Muscle of arm (tissue), 12 donors: ENCODE measurements around the gene ANO2. TPM values are rescaled to one million over a fixed set of nuclear protein-coding genes. Genes with fewer than 3 reads are reported as not detected.

ENCODE experiments used
- DNase-seq: peaks from one replicate; pipeline ENCODE4 v3.0.0-alpha.2; 2013
- polyA plus RNA-seq, 12 donors: library from polyadenylated mRNA; unstranded; fragments of 120-200 nt; gene quantifications; one replicate each; pipeline ENCODE4 v1.2.1, GENCODE V29; 2013; ENCODE audit not compliant: insufficient read length in 12 of 12

ANO2 gene
- polyA plus RNA-seq, 12 donors: 2.6 to 5.3 (median 4.5) TPM; not detected in 2

GRCh38 chr12:5581616-5582015, 363.4 kb downstream of the ANO2 start:
- DNase-seq: peak; percentile 16

- peak; percentile 57 for DNase-seq
These were observed 364.0 kb downstream of the ANO2 start for GRCh38 chr12:5581019-5581418.

DNA sequence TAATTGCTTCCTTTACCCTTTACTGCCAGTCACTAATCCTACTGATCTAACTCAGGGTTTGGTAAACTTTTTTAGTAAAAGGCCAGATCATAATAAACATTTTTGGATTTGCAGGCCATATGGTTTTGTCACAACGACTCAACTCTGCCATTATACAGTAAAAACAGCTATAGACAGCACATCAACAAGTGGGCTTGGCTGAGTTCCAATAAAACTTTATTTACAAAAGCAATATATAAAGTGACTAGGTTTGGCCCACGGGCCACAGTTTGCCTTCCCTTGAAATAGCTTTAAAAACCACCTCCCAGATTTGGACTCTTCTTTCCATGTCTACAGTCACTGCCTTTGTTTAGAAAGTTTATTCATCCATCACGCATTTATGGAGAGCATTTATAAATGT, 366.3 kb downstream of the ANO2 start:
- no peak for DNase-seq

- DNase-seq: no peak
These were observed 367.3 kb downstream of the ANO2 start for GRCh38 chr12:5577741-5578140.

DNA sequence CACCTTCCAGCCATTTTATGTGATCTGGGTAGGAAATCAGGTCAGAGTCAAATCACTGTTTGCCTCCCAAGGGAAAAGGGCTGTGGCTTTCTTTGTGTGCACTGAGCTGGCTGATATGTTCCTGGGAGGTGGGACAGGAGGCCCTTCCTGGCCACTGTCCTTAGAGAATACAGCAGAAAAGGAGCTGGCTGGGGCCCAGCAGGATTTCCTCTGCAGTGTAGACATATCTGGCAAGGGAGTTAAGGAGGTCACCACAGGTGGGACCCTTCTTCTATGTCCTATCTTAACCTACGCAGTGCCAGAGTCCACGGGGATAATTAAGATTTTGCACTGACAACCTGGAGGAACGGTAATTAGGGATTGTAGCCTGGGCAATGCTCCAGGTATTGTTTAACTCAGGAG, 367.8 kb downstream of the ANO2 start:
- DNase-seq: no peak

DNA sequence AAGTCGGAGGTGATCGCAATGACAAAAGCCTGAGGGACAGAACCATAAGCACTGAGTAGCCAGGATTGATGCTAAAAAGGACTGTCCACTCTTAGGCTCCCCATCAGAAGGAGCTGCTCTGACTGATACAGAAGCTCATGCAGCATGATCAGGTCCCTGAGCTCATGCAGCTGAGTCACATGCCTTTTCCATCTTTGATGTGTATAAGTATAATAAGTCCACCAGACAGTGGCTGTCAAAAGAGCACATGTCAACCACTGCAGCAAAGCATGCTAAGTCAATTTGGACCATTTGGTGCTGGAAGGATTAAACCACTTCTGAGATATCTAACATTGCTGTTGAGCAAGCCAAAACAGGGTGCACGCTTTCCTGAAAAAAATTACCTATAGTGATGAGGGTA, 369.1 kb downstream of the ANO2 start:
- DNase-seq: no peak

DNA sequence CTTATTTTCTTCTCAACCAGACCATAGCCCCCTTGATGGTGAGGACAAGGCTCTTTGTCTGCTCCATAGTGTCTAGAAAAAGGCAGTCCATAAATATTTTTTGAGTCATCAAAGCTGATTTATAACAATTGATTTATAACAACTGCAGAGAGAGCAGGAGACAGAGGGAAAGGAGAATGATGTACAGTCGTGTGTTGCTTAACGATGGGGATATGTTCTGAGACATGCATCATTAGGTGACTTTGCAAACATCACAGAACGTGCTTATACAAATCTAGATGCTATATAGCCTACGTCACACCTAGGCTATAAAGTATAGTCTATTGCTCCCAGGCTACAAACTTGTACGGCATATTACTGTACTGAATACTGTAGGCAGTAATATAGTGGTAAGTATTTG, 369.8 kb downstream of the ANO2 start:
- DNase-seq: no peak

DNA sequence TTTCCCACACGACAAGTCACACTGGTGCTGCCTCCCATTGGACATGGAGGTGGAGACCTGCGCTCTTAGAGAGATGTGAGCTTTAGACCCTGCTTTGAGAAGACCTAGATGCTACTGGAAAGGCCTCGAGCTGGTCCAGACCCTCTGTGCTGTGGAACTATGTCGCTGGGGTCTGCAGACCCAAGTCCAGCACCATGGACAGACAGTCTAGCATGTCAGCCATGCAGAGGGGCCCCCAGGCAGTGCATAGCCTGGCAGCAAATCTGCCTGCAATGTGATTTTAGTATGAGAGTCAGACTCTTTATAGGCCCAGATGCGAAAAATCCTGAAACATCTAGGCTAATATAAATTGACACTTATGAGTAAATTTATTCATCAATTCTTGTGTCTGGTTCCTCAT, 371.7 kb downstream of the ANO2 start:
- no peak for DNase-seq

DNA sequence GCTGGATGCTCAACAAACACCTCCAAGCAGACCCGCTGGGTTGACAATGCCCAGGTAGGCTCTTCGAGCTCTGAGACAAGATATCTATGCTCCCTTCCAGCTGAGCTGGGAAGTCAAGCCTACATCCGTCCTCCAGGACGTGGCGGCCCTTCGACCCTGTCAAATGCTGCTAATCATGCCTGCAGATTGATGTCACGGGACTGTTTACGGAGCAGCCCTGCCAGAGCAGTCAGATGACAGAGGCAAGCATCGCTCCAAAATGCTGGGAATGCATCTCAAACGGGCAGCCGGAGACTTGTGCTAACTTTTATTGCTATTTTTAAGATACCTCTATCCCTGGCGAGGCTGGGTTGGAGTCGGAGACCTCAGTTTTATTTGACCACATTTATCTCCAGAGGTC, 373.9 kb downstream of the ANO2 start:
- no peak for DNase-seq

- DNase-seq: no peak
These were observed 374.6 kb downstream of the ANO2 start for GRCh38 chr12:5570416-5570815.

DNA sequence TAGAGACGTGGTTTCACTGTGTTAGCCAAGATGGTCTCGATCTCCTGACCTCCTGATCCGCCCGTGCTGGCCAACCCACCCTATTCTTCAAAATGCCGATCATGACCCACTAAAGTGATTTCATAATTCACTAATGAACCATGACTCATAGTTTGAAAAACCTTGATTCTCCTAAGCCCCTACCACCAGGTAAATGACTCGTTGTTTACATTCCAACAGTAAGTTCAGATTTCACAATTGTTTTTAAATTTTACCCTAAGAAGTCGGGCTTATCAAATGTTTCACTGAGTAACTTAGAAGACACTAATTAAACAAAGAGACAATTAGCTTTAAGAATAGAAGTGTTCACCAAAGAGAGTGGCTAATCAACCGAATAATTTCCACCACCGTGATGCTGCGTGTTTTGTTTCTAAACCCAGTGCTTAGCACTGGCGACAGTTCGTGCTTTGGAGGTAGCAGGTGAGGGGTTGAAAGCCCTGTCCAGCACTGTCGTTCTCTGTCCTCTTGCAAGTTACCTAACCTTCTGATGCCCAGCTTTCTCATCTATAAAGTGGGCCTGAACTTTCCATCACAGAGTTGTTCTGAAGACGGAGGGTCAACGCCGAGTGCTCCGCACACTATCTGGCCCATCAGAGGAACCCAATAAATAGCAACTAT, 376.6 kb downstream of the ANO2 start:
- DNase-seq: no peak

DNA sequence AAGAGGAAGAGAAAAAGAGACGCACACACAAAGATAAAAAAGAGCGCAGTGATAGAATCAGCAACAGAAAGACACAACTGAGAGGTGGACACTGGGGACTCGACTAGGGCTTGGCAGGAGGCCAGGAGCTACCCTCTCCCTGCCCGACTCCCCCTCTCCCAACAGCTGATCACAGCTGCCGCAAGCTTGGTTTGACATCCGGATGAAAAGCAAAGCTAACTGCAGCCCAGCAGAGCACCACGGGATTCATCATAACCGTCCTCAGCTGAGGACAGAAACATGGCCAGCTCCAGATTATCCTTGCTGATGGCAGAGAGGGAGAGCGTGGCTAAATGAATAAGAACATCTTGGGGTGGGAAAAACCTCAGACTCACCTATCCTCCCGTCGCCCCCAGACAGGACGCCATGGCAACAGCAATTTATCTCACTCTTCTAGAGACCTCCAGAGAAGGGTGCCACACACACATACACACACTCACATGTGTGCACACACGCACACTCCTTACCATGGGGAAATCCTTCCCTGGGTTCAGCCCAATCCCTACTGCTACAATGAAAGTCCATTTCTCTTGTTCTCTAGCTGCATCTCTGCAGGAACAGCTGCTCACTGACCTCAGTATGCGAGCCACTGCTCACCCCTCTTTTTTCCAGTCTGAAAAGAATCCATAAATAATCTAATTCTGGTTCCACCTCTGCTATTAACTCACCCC, 377.9 kb downstream of the ANO2 start:
- DNase-seq: peak; percentile 41

- no peak for DNase-seq
These were observed 379.0 kb downstream of the ANO2 start for GRCh38 chr12:5565933-5566599.

- no peak for DNase-seq
These were observed 382.5 kb downstream of the ANO2 start for GRCh38 chr12:5562581-5562980.

DNA sequence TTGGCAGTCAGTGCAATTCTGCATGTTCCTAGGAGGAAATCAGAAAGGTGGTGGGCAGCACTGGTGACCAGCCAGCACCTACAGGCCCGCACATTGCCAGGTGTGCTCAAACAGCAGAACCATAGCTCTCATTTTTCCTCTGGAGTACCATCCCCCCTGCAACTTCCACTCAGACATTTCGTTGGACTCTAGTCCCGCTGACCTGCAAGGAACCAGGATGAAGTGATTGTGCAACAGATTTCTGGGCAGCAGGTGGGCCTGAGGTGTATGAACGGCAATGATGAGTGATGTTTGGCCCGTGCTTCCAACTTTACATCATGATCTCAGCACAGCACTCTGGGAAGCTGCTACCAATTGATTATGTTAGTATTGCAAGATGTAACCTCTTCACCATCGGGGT, 383.2 kb downstream of the ANO2 start:
- DNase-seq: no peak

DNA sequence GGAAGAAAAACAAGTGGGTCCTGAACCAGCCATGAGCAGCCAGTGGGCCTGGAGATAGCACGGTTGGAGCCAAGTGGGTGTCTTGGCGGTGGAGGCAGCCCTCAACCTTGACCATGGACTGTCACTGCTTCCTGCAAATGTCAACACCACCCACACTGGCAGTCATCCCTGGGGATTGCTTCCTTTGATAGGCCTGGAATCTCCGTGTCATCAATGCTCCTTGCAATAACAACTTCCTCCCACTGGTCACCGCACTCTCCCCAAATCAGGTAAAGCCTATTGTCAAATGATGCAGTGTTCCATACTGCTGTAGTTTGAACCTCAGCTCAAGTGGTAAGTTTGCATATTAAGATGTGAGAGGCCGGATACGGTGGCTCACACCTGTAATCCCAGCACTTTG, 384.0 kb downstream of the ANO2 start:
- DNase-seq: no peak

GRCh38 chr12:5560265-5560664, 384.8 kb downstream of the ANO2 start:
- no peak for DNase-seq

DNA sequence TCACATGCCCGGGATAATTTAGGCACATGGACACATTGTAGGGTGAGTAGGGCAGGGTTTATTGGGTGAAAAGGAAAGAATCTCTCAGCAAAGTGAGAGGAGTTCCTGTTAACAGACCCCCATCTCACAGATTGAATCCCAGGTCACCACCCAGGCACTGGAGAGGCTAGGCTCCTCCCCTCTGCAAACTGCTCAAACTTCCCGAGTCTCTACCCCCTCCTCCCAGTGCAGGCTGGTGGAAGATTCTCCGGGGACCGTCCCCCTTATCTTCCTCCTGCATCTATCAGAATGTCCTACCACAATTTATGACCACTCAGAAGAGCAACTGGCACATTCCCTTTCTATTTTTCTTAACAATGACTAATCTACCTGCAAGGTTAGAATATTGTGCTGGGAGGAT, 387.2 kb downstream of the ANO2 start:
- no peak for DNase-seq

- no peak for DNase-seq
These were observed 387.9 kb downstream of the ANO2 start for GRCh38 chr12:5556946-5557673.

DNA sequence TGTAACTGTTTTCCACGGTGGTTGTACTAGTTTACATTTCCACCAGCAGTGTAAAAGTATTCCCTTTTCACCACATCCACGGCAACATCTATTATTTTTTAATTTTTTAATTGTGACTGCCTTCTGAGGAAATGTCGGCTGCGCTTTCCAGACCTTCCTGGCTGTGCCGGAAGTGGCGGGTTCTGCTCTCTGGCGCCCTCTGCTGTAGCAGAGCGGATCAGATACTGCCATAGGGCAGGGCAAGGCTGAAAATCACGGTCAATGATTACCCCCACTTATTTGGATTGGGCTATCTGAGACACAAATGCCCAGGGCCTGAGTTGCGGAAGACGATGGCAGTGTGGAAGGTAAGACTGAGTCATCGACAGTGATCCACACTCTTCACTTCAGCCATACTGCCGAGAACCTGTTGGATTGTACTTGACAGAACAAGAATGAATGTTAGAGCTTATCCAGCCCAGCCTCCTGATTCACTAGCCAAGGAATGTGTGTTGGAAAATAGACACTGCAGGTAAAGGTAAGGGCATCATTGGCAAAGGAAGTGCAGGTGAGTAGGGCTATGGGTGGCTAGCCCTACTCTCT, 388.9 kb downstream of the ANO2 start:
- no peak for DNase-seq

GRCh38 chr12:5554711-5555110, 390.3 kb downstream of the ANO2 start:
- no peak for DNase-seq

DNA sequence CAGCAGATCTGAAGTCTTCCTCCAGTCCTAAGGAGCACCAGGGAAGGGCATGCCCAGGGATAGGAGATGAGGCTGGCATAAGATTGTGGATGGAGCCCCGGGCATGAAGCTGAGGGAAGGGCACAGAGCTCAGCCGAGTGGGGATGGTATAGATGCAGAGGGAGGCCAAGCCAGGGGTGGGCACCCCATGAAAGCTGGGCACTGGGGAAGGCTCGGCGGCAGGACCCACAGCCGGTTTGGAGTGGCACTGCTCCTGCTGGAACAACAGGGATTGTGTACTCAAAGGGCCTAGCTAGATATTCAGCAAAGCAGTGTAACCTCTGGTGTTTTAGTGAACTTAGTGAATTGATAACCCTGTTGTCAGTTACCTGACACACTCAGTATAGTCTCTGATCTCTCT, 396.0 kb downstream of the ANO2 start:
- DNase-seq: no peak
